GM21515 (cell line): ENCODE data around the gene LHX3.
"Not testable (repeated sequence)": the region's sequence is repeated elsewhere in the genome, so short reads cannot be mapped to it uniquely, and the experiment has no call there.

Source experiments
- ATAC-seq: cut with Tn5 transposase; IDR thresholded peaks from one replicate; pipeline ENCODE4 v1.9.1; 2021; ENCODE audit not compliant: unreplicated experiment

LHX3 gene

DNA sequence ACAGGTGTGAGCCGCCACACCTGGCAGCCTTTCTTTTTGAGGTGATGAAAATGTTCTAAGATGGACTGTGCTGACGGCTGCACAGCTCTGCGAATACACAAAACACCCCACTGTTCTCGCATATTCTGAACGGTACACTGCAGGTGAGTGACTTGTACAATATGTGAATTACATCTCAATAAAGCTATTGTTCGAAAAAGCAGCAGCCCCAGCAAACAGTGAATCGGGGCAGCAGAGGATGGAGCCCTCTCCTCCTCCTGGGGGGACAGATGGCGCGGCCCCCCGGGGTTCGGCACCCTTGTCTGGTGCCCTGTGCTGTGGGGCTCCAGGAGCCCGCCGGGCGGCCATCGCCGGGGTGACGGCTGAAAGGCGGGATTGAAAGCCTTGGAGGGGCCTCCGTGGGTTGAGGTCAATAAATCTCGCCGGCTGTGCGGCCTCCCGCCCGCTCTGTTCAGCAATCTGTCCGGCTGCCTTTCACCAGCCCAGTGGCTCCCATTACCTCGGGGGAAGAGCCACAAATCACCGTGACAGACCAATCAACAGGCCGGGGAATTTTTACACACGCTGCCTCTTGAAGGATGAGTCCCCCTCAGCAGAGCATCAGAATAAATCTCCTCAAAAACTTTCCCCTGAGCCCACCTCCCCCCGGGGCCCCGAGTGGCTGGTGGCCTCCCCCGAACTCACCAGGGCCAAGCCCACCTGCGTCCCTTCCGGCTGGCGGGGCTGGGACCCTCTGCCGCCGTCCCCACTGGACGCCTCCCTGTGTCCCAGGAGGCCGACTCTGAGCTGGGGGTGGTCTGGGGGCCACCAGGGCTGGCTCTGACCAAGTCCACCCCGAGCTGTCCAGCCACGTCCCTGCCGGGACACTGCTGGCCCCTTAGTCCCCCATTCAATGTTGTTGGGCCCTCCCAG lies 48.5 kb downstream of the LHX3 start:
- no peak for ATAC-seq

DNA sequence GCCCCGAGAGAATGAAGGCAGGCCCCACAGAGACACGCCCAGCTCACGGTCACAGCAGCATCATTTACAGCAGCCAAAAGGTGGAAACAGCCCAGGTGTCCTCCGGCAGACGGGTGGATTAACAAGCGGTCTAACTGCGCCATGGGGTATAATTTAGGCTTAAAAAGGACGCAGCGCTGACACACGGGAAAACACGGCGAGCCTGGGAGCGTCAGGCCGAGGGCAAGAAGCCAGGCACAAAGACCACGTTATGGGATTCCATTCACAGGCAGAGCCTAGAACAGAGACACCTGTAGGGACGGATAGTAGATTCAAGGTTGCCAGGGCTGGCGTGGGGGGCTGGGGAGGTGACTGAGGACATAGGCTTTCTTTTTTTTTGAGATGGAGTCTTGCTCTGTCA lies 49.4 kb downstream of the LHX3 start:
- ATAC-seq = no peak

DNA sequence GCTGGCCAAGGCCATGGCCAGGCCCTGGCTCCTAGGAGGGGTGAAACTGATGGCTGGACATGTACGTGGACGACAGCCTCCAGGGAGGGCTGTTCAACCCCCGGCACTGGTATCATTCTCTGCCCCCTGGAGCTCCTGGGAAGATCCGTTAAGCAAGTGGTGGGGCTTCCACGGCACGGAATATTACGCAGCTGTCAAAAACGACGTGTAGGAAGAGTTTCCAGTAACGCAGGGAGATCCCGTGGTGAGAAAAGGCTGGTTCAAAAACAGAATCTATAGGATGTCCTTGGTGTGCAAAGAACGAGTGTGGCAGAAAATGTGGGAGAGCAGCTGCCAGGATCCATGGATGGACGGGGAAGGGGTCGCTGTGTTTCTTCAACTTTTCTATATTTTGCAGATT lies 50.0 kb downstream of the LHX3 start:
- ATAC-seq = no peak

DNA sequence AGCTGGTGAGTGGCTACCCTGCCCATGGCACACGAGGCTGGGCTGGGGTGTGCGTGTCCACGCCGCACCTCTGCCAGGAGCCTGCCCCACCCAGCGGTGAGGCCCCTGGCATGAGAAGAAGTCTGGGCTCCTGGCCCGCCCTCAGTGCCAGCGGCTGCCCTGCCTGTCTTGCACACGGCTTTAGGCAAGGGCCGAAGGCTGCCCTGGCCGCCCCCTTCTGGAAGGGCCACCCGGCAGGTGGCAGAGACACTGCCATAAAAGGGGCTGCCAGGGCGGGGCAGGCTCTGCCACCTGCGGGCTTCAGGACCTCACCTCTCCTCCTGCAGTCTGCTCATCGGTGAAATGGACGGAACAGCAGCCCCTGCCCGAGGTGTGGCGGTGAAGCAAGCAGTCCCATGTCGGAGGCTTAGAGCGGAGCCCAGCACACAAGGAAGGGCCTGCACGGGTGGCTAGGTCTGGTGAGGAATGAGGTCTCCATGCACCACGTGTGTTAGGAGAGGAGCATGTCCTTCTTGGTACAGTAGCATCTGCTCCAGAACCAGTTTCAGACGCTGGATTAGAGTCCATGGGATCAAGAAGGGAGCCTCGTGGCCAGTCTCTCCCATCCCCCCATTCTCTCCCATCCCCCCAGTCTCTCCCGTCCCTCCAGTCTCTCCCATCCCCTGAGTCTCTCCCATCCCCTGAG lies 51.4 kb downstream of the LHX3 start:
- ATAC-seq = no peak

DNA sequence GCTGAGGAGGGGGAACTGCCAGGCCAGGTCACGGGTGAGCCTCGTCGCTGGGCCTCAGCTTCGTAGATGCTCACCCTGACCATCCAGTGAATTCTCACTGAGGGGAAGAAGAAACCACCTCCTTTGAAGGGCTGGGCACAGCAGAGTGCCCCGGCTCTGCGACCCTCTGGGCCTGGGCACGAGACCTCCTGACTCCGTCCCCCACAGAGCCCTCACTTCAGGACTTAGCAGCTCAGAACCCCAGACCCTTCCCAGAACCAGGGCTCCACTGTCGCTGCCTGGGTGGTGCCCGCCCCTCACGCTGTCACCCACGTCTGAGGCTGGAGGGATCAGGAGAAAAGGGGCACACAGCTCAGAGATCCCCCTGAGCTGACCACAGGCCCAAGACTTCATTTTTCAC lies 52.0 kb downstream of the LHX3 start:
- ATAC-seq = no peak

DNA sequence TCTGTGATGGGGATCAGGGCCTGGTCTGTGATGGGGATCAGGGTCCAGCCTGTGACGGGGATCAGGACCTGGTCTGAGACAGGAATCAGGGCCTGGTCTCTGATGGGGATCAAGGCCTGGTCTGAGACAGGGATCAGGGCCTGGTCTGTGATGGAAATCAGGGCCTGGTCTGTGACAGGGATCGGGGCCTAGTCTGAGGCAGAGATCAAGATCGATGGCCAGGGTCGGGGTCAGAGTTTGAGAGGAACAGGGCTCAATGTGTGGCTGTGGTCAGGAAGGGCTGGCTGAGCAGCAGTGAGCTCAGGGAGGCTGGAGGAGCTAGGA lies 52.4 kb downstream of the LHX3 start:
- no peak for ATAC-seq

DNA sequence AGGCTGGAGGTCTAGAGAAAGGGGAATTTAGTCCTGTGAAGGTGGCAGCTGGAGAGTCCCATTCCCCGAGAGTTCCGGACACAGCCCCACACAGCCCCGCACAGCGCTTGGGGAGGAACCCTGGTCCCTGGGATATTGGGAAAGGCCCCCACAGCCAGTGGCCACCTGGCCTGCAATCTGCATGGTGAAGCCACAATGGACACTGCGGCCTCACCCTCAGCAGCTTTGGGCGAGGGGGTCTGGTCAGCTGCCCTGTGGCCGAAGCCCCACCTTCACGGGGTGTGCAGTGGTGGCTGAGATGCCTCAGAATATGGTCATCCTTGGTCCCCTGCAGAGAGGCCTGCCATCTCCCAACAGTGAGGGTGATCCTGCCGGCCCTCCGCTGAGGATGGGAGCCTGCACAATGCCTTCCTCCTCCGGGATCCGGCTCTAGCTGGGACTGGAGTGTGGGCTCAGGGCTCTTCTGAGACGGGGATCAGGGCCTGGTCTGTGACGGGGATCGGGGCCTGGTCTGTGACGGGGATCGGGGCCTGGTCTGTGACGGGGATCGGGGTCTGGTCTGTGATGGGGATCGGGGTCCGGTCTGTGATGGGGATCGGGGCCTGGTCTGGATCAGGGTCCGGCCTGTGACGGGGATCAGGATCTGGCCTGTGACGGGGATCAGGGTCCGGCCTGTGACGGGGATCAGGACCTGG lies 52.9 kb downstream of the LHX3 start:
- no peak for ATAC-seq

DNA sequence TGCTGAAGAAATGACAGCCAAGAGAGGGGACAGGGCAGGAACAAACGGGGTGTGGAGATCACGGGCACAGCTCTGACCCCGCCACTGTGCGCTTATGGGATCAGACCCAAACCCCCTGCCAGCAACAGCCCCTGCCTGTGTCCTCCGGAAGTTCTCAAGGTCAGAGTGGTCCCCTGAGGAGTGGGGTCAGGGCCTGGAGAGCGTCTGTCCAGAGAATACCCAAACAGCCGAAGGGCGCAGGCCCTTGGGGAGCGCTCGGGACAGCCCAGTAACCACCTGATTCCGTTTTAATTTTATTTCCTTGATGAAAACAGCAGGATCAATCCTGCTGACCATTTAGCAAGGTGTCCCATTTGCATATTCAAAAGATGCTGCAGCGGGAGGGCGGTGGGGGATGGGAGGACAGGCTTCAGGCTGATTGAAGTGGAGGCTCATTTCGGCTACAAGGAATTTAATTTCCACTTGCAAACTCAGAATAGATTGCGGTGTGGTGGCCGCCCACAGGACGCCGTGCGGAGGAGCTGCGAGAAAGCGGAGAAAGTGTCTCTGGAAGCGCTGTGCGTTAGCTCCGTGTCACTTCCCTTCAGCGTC lies 53.6 kb downstream of the LHX3 start:
- ATAC-seq = no peak

DNA sequence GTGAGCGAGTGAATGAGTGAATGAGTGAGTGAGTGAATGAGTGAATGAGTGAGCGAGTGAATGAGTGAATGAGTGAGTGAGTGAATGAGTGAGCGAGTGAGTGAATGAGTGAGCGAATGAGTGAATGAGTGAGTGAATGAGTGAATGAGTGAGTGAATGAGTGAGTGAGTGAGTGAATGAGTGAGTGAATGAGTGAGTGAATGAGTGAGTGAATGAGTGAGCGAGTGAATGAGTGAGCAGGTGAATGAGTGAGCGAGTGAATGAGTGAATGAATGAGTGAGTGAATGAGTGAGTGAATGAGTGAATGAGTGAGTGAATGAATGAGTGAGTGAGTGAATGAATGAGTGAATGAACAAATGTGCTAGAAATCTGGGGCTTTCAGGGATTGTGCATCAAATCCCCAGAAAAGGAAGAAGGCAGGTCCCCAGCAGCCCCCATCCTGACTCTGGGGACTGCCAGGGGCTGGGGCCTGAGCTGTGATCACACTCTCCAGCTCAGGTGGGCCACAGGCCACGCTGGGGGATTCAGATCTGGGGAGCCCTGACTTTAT lies 54.2 kb downstream of the LHX3 start:
- not testable (repeated sequence) for ATAC-seq

DNA sequence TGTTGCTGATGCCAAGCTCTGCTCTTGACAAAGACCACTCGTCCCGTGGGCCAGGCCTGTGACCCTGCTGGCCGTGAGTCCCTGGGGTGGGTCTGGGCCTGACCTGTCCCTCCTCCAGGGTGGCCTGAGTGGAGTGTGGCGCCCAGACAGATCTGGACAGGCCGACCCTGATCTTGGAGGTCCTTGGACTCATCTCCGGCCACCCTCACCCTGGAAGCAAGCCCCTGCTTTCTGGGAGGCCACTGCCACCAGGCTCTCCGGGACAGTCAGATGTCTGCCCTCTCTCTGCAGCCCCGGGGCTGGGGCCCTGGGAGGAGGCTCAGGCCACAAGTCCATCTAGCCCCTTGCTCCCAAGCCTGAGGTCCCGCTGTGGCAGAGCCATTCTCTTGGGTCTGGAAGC lies 55.1 kb downstream of the LHX3 start:
- ATAC-seq = no peak

DNA sequence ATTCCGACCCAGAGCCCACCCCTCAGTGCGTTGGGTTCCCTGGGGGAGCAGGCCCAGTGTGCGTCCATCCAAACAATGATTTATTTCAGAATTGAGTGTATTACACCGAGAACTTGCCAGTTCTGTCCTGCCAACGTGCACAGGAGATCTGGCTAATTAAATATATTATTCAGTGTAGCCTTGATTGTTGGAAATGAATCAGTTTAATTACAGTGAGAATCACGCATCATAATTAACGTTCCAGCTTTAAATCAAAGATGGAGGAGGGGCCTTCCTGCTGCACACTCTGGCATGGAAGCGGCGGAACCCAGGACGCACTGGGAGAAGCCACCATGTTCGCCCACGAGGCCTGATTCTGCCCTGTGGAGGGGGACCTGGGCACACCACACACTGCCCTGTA lies 55.6 kb downstream of the LHX3 start:
- no peak for ATAC-seq

DNA sequence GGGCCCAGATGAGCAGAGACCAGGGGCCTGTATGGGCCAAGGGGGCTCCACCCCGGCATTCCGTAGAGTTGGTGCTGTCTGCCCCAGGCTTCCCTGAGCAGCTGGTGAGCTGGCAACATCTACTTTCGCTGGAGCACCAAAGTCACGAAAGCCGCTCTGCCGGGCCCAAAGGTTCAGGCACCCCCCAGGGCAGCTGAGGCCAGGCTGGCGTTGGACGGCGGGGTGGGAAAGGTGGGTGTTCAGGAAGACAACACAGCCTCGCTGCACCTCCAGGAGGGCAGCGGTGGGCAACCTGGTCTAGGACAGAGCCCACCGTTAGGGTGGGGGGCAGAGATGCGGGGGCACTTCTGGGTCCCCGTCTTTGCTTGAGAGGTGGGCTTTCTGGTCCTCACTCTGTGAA lies 56.2 kb downstream of the LHX3 start:
- no peak for ATAC-seq

DNA sequence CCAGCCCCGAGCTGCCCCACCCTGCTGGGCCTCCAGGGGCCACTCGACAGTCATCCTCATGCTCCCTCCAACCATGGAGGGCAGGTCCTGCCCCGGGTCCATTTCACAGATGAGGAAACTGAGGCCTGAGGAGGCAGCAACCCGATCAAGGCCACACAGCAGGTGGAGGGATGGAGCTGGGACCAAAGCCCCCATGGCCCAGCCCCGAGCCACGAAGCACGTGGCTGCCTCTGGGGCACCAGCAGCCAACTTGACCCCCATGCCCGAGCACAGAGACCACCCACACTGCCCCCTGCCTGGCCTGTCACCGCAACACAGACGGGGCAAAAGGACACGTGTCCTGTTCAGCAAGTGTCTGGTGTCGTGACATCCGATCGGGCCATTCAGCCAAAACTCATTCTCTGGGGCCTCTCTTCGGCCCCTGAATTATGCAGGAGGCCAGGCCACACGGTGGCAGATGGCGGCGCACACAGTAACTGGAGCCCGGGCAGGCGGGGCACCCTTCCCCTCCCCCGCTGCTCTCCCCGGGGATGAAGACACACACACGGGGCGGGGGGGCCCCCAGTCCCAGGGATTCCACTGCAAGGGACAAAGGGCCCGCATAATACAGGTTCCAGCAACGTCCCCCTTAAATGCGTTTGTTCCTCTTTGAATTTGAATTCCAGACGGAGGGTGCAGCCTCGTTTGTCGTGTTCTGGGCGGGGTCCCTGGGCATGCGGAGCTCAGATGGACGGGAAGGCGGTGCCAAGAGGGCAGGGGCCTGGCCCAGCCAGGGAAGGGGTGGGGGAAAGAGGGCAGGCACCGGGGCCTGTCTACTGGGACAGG lies 56.8 kb downstream of the LHX3 start:
- no peak for ATAC-seq

DNA sequence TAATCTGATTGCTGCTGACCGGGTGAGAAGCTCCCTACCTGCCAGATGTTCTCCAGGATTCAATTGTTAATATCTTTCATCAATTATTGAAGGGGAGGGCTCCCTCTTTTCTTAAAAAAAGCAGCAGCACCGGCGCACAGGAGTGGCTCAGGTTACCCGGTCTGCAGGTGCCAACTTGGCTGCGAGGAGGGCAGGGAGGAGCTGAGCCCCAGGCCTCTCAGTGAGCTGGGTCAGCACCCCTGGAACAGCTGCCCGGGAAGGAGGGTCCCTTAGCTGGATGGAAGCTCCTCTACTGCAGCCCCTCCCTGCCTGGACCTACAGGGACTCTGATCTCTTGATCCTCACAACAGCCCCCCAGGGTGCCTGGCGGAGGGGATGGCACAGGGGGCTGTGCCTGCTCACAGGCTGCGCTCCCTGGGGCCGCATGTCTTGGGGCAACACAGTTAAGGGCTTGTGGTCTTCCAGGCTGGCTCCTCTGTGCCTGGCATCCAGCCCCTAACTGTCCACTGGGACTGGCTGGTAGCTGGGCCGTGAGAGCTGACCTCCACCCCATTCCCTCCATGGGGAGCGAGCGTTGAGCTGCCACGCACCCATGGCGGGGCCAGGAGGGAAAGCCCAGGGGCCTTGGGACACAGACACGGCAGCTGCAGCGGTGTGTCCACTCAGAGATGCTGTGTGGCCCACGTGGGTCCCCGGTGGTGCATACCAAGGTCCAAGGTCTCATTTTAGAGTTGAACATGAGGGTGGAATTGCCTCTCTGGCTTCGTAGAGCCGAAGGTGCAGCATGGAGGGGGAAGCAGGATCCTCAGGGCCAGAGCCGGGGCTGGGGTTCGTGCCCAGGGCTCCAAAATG lies 57.7 kb downstream of the LHX3 start:
- no peak for ATAC-seq
